ENCODE results near the gene KCTD10.

The KCTD10 gene

GRCh38 chr12:109467978-109468676 lies 9.0 kb downstream of the KCTD10 start:
- DNase-seq = no peak

- no peak for DNase-seq
Observed at GRCh38 chr12:109466821-109467220, 10.3 kb downstream of the KCTD10 start.

- DNase-seq = no peak
Observed at GRCh38 chr12:109466305-109466704, 10.8 kb downstream of the KCTD10 start.

- DNase-seq = peak; percentile 13
Observed at GRCh38 chr12:109464642-109465351, 12.3 kb downstream of the KCTD10 start.

- DNase-seq = no peak
Observed at GRCh38 chr12:109463756-109464155, 13.3 kb downstream of the KCTD10 start.

- no peak for DNase-seq
Observed at GRCh38 chr12:109462868-109463692, 14.0 kb downstream of the KCTD10 start.

DNA sequence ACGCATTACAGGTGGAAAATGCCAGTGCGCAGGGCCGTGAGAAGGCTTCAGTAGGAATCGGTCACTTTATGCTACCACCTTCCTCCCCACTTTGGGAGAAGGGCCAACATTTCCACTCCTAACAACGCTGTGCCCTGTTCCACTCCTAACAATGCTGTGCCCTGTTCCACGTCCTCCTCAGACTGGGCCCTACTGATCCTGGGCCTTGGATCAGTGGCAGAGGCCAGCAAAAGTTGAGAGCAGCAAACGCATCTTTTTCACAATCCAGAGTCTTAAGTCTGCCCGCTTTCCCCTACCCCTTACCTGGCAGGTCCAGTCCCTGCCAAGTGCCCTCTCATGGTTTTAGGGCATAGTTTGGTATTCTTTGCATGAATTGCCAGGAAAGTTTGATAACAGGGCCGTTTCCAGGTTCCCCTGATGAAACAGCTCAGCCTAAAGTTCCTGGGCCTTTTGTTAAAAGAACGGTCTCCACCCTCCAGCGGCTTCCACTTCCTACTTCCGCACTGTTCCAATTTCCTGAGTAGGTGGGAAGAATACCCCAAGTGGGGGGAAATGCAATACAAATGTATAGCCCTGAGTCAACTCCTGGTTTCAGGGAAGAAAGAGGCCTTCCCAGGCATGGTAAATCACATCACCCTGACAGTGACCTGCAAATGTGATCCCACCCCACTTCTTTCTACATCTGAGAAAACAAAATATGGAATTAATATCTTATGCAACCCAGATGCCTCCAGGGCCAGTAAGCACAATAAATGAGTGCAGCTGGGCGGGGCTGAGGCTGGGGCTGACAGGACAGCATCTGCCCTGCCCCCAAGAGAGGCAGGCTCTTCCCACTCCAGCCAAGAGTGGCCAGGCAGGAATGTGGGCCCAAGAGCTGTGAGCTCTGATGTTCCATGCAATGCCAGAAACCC lies 15.0 kb downstream of the KCTD10 start:
- no peak for DNase-seq

GRCh38 chr12:109461049-109461845 lies 15.9 kb downstream of the KCTD10 start:
- no peak for DNase-seq

GRCh38 chr12:109460538-109460937 lies 16.6 kb downstream of the KCTD10 start:
- DNase-seq = no peak

DNA sequence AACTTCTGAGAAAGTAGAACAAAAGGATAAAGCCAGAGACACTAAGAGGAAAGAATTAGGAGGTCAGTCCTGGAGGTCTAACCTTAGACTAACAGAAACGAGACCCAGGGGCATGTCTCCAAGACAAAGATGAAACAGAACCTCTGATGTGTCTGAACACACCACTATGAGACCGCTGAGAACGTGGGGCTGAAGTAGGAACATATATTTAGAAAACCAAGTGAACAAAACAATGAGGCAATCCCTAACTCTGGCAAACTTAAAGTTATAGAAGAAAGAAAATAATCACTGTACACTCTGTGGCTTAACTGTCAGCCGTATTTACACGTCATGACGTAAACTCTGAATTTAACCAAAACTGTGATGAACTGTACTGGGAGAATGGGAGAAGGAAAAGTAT lies 17.9 kb downstream of the KCTD10 start:
- DNase-seq = no peak

GRCh38 chr12:109458771-109459208 lies 18.3 kb downstream of the KCTD10 start:
- no peak for DNase-seq

DNA sequence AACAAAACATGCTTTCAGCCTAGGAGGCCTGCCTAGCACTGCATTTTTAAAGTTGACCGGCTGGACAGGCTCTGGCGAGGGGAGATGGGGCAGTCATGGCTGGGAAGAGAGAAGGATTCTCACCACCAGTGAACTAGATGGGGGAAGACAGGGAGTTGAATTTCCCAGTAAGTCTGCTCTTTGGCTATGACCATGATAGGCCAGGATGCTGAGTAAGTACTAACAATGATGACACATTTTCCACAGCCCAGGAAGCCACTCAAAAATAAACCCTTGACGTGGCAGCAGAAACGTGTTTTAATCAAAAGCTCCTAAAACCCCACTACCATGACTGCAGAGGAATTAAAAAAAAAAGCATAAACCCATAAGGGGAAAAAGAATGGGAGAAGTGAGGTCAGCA lies 19.0 kb downstream of the KCTD10 start:
- DNase-seq = no peak

DNA sequence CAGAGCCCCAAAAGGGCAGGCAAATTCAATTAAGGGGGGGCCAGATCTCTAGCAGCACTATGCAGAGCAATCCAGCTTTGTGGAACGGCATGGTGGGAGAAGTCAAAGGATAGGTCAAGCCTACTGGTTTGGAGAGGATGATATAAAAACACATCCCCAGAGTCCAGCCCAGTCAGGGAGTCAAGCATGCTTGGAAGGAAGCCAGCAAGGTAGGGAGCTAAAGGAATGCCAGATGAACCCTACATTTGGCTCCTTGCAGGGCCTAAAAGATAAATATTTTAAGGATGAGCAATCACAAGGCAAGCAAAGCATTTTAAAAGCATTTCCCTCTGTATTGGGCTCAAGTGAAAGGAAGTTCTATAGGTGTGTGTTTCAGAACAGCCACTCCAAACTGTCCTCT lies 21.4 kb downstream of the KCTD10 start:
- no peak for DNase-seq

- DNase-seq = no peak
Observed at GRCh38 chr12:109452489-109452888, 24.6 kb downstream of the KCTD10 start.

GRCh38 chr12:109451400-109451799 lies 25.7 kb downstream of the KCTD10 start:
- no peak for DNase-seq

GRCh38 chr12:109450980-109451379 lies 26.1 kb downstream of the KCTD10 start:
- no peak for DNase-seq

- no peak for DNase-seq
Observed at GRCh38 chr12:109449845-109450532, 27.1 kb downstream of the KCTD10 start.

- DNase-seq = no peak
Observed at GRCh38 chr12:109448707-109449390, 28.3 kb downstream of the KCTD10 start.

DNA sequence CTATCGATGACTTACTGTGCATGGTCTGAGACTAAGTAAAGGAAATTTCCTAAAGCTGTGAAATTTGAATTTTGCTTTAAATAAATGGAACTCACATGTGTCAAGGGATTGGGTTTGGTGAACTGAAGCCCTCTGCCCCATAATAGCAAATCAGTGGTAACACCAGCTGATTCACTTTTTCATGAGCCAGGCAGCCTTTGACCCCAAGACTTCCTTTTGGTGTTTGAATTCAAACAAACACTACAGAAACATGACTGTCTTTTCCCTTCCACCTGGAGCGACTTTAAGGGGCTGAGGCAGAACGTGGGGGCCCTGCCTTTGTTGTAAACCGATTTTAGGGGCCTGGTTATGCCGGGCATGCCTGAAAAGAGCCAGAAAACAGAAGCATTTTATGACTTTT lies 28.8 kb downstream of the KCTD10 start:
- DNase-seq = no peak

DNA sequence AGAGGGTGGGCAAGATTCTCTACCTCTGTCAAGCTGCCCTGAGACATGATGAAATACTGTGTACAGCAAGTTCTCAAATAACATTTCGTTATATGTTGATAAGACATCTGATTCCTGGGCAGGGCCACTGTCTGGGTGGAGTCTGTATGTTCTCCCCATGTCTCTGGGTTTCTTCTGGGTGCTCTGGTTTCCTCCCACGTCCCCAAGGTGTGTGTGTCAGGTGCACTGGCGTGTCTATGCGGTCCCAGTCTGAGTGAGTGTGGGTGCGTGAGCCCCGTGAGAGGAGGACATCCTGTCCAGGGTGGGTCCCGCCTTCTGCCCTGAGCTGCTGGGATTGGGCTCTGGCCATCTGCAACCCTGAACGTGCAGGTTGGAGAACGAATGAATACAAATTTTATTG lies 29.6 kb downstream of the KCTD10 start:
- no peak for DNase-seq

All from NCI-H1105 (cell line).